Upper lobe of right lung (tissue), 1 donor: ENCODE results near the gene TGFBR3. TPM values are rescaled to one million over a fixed set of nuclear protein-coding genes. Genes with fewer than 3 reads are reported as not detected.

ENCODE experiments used
- ATAC-seq: fragments of 200-7000 bp; cut with Tn5 transposase; one replicate; pipeline ENCODE4 v1.9.1; 2020; ENCODE audit warnings: mild to moderate bottlenecking, moderate library complexity
- DNase-seq: peaks from one replicate; pipeline ENCODE4 v3.0.0-alpha.2; 2020
- H3K27ac ChIP-seq: fragments of 200-600 bp; one replicate; pipeline ENCODE4 v1.8.0; 2022
- H3K27me3 ChIP-seq: fragments of 200-600 bp; one replicate; pipeline ENCODE4 v1.8.0; 2022; ENCODE audit warnings: mild to moderate bottlenecking
- H3K36me3 ChIP-seq: fragments of 200-600 bp; one replicate; pipeline ENCODE4 v1.8.0; 2022
- H3K4me1 ChIP-seq: fragments of 200-600 bp; one replicate; pipeline ENCODE4 v1.8.0; 2022
- H3K4me3 ChIP-seq: fragments of 200-600 bp; one replicate; pipeline ENCODE4 v1.8.0; 2022; ENCODE audit warnings: mild to moderate bottlenecking
- H3K9me3 ChIP-seq: fragments of 200-600 bp; one replicate; pipeline ENCODE4 v1.8.0; 2022
- intact Hi-C: fragments of 100-400 bp; cut with DNase I; formaldehyde crosslinking; loops from one replicate; pipeline ENCODE4 v1.11.0; 2022
- total RNA-seq: library from RNA; stranded (reverse); fragmentation: NEBNext Ultra II Directional; extraction: Animal tissue kit (Norgen Biotek cat#: 25700); gene quantifications from one replicate; pipeline ENCODE4 v1.2.1, GENCODE V29; 2021
- TF ChIP-seq, protein P1 (sequence below): fragments of 200-600 bp; IDR thresholded peaks from one replicate; pipeline ENCODE4 v1.8.0; 2022; ENCODE audit warnings: antibody characterized with exemption
- donor health status: DM: no; HTN: yes; CAD: no; lungs with severe emphysema.

The TGFBR3 gene
- total RNA-seq, 1 donor from 2014 or later = 55.9 TPM

DNA sequence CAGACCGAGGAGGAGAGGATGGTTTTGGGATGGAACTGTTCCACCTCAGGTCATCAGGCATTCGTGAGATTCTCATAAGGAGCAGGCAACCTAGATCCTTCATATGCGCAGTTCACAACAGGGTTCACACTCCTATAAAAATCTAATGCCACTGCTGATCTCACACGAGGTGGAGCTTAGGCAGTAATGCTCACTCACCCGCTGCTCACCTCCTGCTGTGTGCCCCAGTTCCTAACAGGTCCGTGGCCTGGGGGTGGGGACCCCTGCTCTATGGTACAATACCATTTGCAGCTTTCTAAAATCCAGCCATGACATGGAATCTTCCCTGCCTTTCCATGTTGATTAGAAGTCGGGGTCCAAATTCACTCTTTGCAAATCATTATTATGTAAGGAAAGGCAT, 72.1 kb downstream of the TGFBR3 start:
- DNase-seq (no peak), ATAC-seq (no peak)
- H3K27me3 ChIP-seq = no peaks in the 10 kb centered on the region
- TF ChIP-seq, protein P1, sequence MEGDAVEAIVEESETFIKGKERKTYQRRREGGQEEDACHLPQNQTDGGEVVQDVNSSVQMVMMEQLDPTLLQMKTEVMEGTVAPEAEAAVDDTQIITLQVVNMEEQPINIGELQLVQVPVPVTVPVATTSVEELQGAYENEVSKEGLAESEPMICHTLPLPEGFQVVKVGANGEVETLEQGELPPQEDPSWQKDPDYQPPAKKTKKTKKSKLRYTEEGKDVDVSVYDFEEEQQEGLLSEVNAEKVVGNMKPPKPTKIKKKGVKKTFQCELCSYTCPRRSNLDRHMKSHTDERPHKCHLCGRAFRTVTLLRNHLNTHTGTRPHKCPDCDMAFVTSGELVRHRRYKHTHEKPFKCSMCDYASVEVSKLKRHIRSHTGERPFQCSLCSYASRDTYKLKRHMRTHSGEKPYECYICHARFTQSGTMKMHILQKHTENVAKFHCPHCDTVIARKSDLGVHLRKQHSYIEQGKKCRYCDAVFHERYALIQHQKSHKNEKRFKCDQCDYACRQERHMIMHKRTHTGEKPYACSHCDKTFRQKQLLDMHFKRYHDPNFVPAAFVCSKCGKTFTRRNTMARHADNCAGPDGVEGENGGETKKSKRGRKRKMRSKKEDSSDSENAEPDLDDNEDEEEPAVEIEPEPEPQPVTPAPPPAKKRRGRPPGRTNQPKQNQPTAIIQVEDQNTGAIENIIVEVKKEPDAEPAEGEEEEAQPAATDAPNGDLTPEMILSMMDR = no peak
- no peaks in the 10 kb centered on the region for H3K9me3 ChIP-seq
- intact Hi-C loops = no loop called here
- H3K4me3 ChIP-seq = no peak overlapping the region
- H3K4me1 ChIP-seq = peaks cover 43% of the 10 kb centered on the region
- no peaks in the 10 kb centered on the region for H3K36me3 ChIP-seq
- H3K27ac ChIP-seq = no peak overlapping the region

GRCh38 chr1:91811363-91812025, 74.5 kb downstream of the TGFBR3 start:
- ATAC-seq = no peak
- TF ChIP-seq, protein P1 = no peak
- intact Hi-C loops = no loop called here
- Histone ChIP-seq H3K4me1 (peaks cover 37% of the 10 kb centered on the region), H3K36me3 (no peaks in the 10 kb centered on the region), H3K27ac (no peak overlapping the region), H3K4me3 (no peak overlapping the region), H3K27me3 (no peaks in the 10 kb centered on the region), H3K9me3 (no peaks in the 10 kb centered on the region)
- DNase-seq = no peak

GRCh38 chr1:91809317-91809716, 76.6 kb downstream of the TGFBR3 start:
- Histone ChIP-seq H3K4me1 (peaks cover 27% of the 10 kb centered on the region), H3K4me3 (no peak overlapping the region), H3K27ac (no peak overlapping the region), H3K27me3 (no peaks in the 10 kb centered on the region), H3K36me3 (no peaks in the 10 kb centered on the region), H3K9me3 (no peaks in the 10 kb centered on the region)
- DNase-seq = no peak
- TF ChIP-seq, protein P1 = no peak
- intact Hi-C loops = no loop called here
- no peak for ATAC-seq

DNA sequence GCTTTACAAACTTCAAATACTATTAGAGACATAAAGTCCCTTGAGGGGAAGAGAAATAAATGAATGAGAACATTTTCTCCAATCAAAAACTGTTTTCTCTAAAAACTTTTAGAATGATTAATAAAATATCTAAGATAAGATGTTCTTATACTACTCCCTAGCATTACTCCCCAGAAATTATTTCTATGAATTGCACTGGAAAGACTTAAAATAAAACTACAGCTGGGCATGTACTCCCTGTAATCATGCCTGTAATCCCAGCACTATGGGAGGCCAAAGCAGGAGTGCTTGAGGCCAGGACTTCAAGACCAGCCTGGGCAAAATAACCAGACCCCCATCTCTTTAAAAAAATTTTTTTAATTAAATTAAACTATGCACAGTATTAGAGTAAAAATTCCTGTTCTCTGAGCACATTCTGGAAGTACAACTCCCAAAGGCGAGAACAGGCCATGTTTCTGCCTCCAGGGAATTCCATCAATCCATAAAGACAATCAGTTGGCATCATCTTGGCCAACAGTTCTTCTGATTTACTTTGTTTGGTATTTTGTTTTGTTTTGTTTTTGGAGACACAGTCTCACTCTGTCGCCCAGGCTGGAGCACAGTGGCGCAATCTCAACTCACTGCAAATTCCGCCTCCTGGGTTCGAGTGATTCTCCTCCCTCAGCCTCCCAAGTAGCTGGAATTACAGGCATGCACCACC, 77.9 kb downstream of the TGFBR3 start:
- TF ChIP-seq, protein P1 = no peak
- no peak overlapping the region for H3K4me3 ChIP-seq
- H3K36me3 ChIP-seq = no peaks in the 10 kb centered on the region
- peaks cover 38% of the 10 kb centered on the region for H3K4me1 ChIP-seq
- no peak overlapping the region for H3K27ac ChIP-seq
- intact Hi-C loops = no loop called here
- DNase-seq = no peak
- H3K9me3 ChIP-seq = no peaks in the 10 kb centered on the region
- no peaks in the 10 kb centered on the region for H3K27me3 ChIP-seq
- ATAC-seq = no peak

GRCh38 chr1:91806769-91807700, 78.9 kb downstream of the TGFBR3 start:
- no peak for DNase-seq
- Histone ChIP-seq H3K4me3 (no peak overlapping the region), H3K36me3 (no peaks in the 10 kb centered on the region), H3K4me1 (peaks cover 39% of the 10 kb centered on the region), H3K27ac (no peak overlapping the region), H3K9me3 (no peaks in the 10 kb centered on the region), H3K27me3 (no peaks in the 10 kb centered on the region)
- intact Hi-C loops = no loop called here
- TF ChIP-seq, protein P1 = no peak
- ATAC-seq = no peak
